ENCODE results near the gene DMKN.

GRCh38 chr19:35501684-35502083, 11.8 kb downstream of the DMKN start:
- TF ChIP-seq CTCF (conservative IDR thresholded peaks at IDR 0.05; ENCODE audit: low read depth, low read length) (no peak), POLR2A (IDR thresholded peaks at IDR 0.05; ENCODE audit: low read depth, low read length) (no peak), BHLHE40 (IDR thresholded peaks at IDR 0.05; ENCODE audit: low read depth, low read length) (no peak), CHD1 (IDR thresholded peaks at IDR 0.05; ENCODE audit: low read depth, low read length) (no peak), RFX5 (IDR thresholded peaks at IDR 0.05; ENCODE audit: low read depth, low read length) (no peak), RAD21 (IDR thresholded peaks at IDR 0.05; ENCODE audit: low read length) (no peak), MXI1 (IDR thresholded peaks at IDR 0.05; ENCODE audit: borderline replicate concordance, low read depth, low read length) (no peak), MAFK (IDR thresholded peaks at IDR 0.05; ENCODE audit: low read depth, low read length) (no peak), NFE2L2 (IDR thresholded peaks at IDR 0.05; ENCODE audit: low read depth, low read length) (no peak), CEBPB (IDR thresholded peaks at IDR 0.05; ENCODE audit: low read depth, low read length) (peak; percentile 17; the same call in 1 of the 2 replicates), FOS (IDR thresholded peaks at IDR 0.05; ENCODE audit: low read depth, low read length) (no peak)

All from IMR-90 (cell line).